BE2C (cell line): ENCODE measurements around the gene FAM53B.

Experiments
- DNase-seq: peaks from one replicate; pipeline ENCODE4 v3.0.0-alpha.2; 2020
- H3K27me3 ChIP-seq: fragments of 250-450 bp; sonication (Bioruptor Pico); 2 replicates; pipeline ENCODE4 v1.5.1; 2020; ENCODE audit warnings: mild to moderate bottlenecking
- H3K36me3 ChIP-seq: fragments of 250-450 bp; sonication (Bioruptor Pico); 2 replicates; pipeline ENCODE4 v1.5.1; 2020; ENCODE audit warnings: mild to moderate bottlenecking
- H3K4me1 ChIP-seq: fragments of 250-450 bp; sonication (Bioruptor Pico); 2 replicates; pipeline ENCODE4 v1.5.1; 2020
- H3K4me3 ChIP-seq: 2 replicates; pipeline ENCODE4 v1.5.1; 2011; ENCODE audit warnings: low read depth, low read length
- H3K9me3 ChIP-seq: fragments of 250-450 bp; sonication (Bioruptor Pico); 2 replicates; pipeline ENCODE4 v1.5.1; 2020
- CTCF ChIP-seq: IDR thresholded peaks from 2 replicates; pipeline ENCODE4 v1.5.1; 2012; ENCODE audit warnings: mild to moderate bottlenecking, low read depth, low read length

Gene FAM53B

GRCh38 chr10:124661660-124662180 lies 82.5 kb downstream of the FAM53B start:
- H3K9me3 ChIP-seq, result no peaks in the 10 kb centered on the region
- no peak for DNase-seq
- TF ChIP-seq CTCF, result no peak
- H3K4me1 ChIP-seq, result no peaks in the 10 kb centered on the region
- no peak overlapping the region for H3K4me3 ChIP-seq
- peaks cover 8% of the 10 kb centered on the region for H3K36me3 ChIP-seq
- no peaks in the 10 kb centered on the region for H3K27me3 ChIP-seq

GRCh38 chr10:124660404-124661125 lies 83.6 kb downstream of the FAM53B start:
- Histone ChIP-seq H3K4me3 (no peak overlapping the region), H3K36me3 (peaks cover 8% of the 10 kb centered on the region), H3K9me3 (no peaks in the 10 kb centered on the region), H3K27me3 (no peaks in the 10 kb centered on the region), H3K4me1 (no peaks in the 10 kb centered on the region)
- DNase-seq, result no peak
- no peak for TF ChIP-seq CTCF

- H3K27me3 ChIP-seq, result no peaks in the 10 kb centered on the region
- no peaks in the 10 kb centered on the region for H3K4me1 ChIP-seq
These were observed 84.8 kb downstream of the FAM53B start for GRCh38 chr10:124659380-124659779.

GRCh38 chr10:124658591-124659242 lies 85.5 kb downstream of the FAM53B start:
- Histone ChIP-seq H3K27me3 (no peaks in the 10 kb centered on the region), H3K4me1 (no peaks in the 10 kb centered on the region), H3K4me3 (no peak overlapping the region), H3K36me3 (peaks cover 8% of the 10 kb centered on the region), H3K9me3 (no peaks in the 10 kb centered on the region)
- TF ChIP-seq CTCF, result no peak
- no peak for DNase-seq

More at GRCh38 chr10:124659380-124659779, 84.8 kb downstream of the FAM53B start:
- Histone ChIP-seq H3K4me3 (no peak overlapping the region), H3K36me3 (peaks cover 8% of the 10 kb centered on the region), H3K9me3 (no peaks in the 10 kb centered on the region)
- TF ChIP-seq CTCF, result no peak
- DNase-seq, result no peak

GRCh38 chr10:124657806-124658205 lies 86.4 kb downstream of the FAM53B start:
- peaks cover under 1% of the 10 kb centered on the region for H3K36me3 ChIP-seq

More at GRCh38 chr10:124657806-124658205, 86.4 kb downstream of the FAM53B start:
- no peaks in the 10 kb centered on the region for H3K9me3 ChIP-seq
- peaks cover 5% of the 10 kb centered on the region; the same call in 1 of the 2 replicates for H3K4me1 ChIP-seq
- DNase-seq, result no peak
- H3K4me3 ChIP-seq, result no peak overlapping the region
- TF ChIP-seq CTCF, result no peak
- H3K27me3 ChIP-seq, result no peaks in the 10 kb centered on the region
